HG03108 (cell line): Measurements from ENCODE around the gene MBOAT1.
A peak's percentile ranks its signal among the peaks of the same experiment; 100 is the strongest.
"Not testable (repeated sequence)": the region's sequence is repeated elsewhere in the genome, so short reads cannot be mapped to it uniquely, and the experiment has no call there.

Source experiments
- ATAC-seq: cut with Tn5 transposase; IDR thresholded peaks from one replicate; pipeline ENCODE4 v1.9.1; 2021; ENCODE audit warnings: moderate library complexity; ENCODE audit not compliant: unreplicated experiment

The MBOAT1 gene

GRCh38 chr6:20173833-20174792, 38.2 kb downstream of the MBOAT1 start:
- ATAC-seq, result peak; percentile 69

GRCh38 chr6:20172842-20173456, 39.3 kb downstream of the MBOAT1 start:
- ATAC-seq, result no peak

GRCh38 chr6:20170455-20171148, 41.7 kb downstream of the MBOAT1 start:
- no peak for ATAC-seq

GRCh38 chr6:20169786-20170185, 42.5 kb downstream of the MBOAT1 start:
- no peak for ATAC-seq

- no peak for ATAC-seq
Observed at GRCh38 chr6:20169119-20169557, 43.1 kb downstream of the MBOAT1 start.

- no peak for ATAC-seq
Observed at GRCh38 chr6:20168690-20169089, 43.6 kb downstream of the MBOAT1 start.

GRCh38 chr6:20167601-20168000, 44.7 kb downstream of the MBOAT1 start:
- ATAC-seq, result no peak

- ATAC-seq, result no peak
Observed at GRCh38 chr6:20166210-20166609, 46.1 kb downstream of the MBOAT1 start.

- ATAC-seq, result no peak
Observed at GRCh38 chr6:20162515-20162914, 49.8 kb downstream of the MBOAT1 start.

GRCh38 chr6:20160541-20161283, 51.6 kb downstream of the MBOAT1 start:
- no peak for ATAC-seq

- no peak for ATAC-seq
Observed at GRCh38 chr6:20159781-20160540, 52.3 kb downstream of the MBOAT1 start.

GRCh38 chr6:20159098-20159497, 53.2 kb downstream of the MBOAT1 start:
- no peak for ATAC-seq

GRCh38 chr6:20158676-20159075, 53.6 kb downstream of the MBOAT1 start:
- no peak for ATAC-seq

GRCh38 chr6:20156824-20157223, 55.4 kb downstream of the MBOAT1 start:
- no peak for ATAC-seq

GRCh38 chr6:20154753-20155152, 57.5 kb downstream of the MBOAT1 start:
- ATAC-seq, result no peak

- ATAC-seq, result no peak
Observed at GRCh38 chr6:20153194-20153593, 59.1 kb downstream of the MBOAT1 start.

- no peak for ATAC-seq
Observed at GRCh38 chr6:20148433-20148832, 63.8 kb downstream of the MBOAT1 start.

- ATAC-seq, result no peak
Observed at GRCh38 chr6:20147469-20147868, 64.8 kb downstream of the MBOAT1 start.

- ATAC-seq, result not testable (repeated sequence)
Observed at GRCh38 chr6:20146831-20147230, 65.4 kb downstream of the MBOAT1 start.

GRCh38 chr6:20146291-20146690, 66.0 kb downstream of the MBOAT1 start:
- ATAC-seq, result no peak
